H1 (cell line): Measurements from ENCODE around the gene EWSR1. TPM values are rescaled to one million over a fixed set of nuclear protein-coding genes. Genes with fewer than 3 reads are reported as not detected.

Source experiments
- CTCF ChIA-PET: fragments of 300-600 bp; sonication (Branson Sonifier 250); formaldehyde crosslinking; loops from one replicate; lab custom pipeline; 2021; ENCODE audit not compliant: partially characterized antibody; lab: Charles Lee
- POLR2A ChIA-PET: fragments of 300-600 bp; sonication (Branson Sonifier 250); formaldehyde crosslinking; loops from one replicate; lab custom pipeline; 2021; ENCODE audit warnings: inconsistent platforms; ENCODE audit not compliant: partially characterized antibody; lab: Charles Lee
- DNase-seq, 2 experiments: peaks; one replicate each; pipeline versions ENCODE4 v3.0.0 to v3.0.0-alpha.2; 2010 to 2022; ENCODE audit warnings: low spot score in 2 of 2, low read depth in 1 of 2, mixed read lengths in 1 of 2
- FAIRE-seq: peaks from 2 replicates; lab custom pipeline; 2011; peaks lifted over from hg19 to GRCh38; lab: Jason Lieb, UNC
- H2AFZ ChIP-seq: 2 replicates; pipeline ENCODE4 v1.8.1; 2012; ENCODE audit warnings: low read length, inconsistent platforms
- H2AK5ac ChIP-seq: 2 replicates; pipeline ENCODE4 v1.6.1; 2013; ENCODE audit warnings: low read depth, low read length
- H2BK120ac ChIP-seq: replicated peaks from 2 replicates; pipeline ENCODE3; 2013; ENCODE audit warnings: low read depth, low read length, inconsistent platforms
- H2BK12ac ChIP-seq: 2 replicates; pipeline ENCODE4 v1.6.1; 2013; ENCODE audit warnings: low read depth, low read length
- H2BK15ac ChIP-seq: 2 replicates; pipeline ENCODE4 v1.6.1; 2013; ENCODE audit warnings: low read length
- H2BK20ac ChIP-seq: 2 replicates; pipeline ENCODE4 v1.6.1; 2013; ENCODE audit warnings: low read length
- H2BK5ac ChIP-seq: 2 replicates; pipeline ENCODE4 v1.6.1; 2013; ENCODE audit warnings: low read depth, low read length
- H3K14ac ChIP-seq: 2 replicates; pipeline ENCODE4 v1.6.1; 2013; ENCODE audit warnings: inconsistent platforms; ENCODE audit not compliant: insufficient read length
- H3K18ac ChIP-seq: 2 replicates; pipeline ENCODE4 v1.6.1; 2013; ENCODE audit warnings: low read length; ENCODE audit errors: extremely low read depth
- H3K23ac ChIP-seq: 2 replicates; pipeline ENCODE4 v1.6.1; 2013; ENCODE audit warnings: inconsistent platforms; ENCODE audit not compliant: insufficient read length
- H3K23me2 ChIP-seq: 2 replicates; pipeline ENCODE4 v1.6.1; 2013; ENCODE audit warnings: low read depth, low read length
- H3K27ac ChIP-seq: 2 replicates; pipeline ENCODE4 v1.6.1; 2011; ENCODE audit warnings: low read depth, low read length, inconsistent platforms
- H3K27me3 ChIP-seq, 4 experiments: replicated peaks in 1 of 4; 1 replicate in 1 of 4; 2 replicates in 3 of 4; pipeline versions ENCODE4 v1.6.1 to v1.8.1; 2011 to 2013; ENCODE audit warnings: low read length in 3 of 4, mild to moderate bottlenecking in 3 of 4, inconsistent platforms in 2 of 4, mixed read lengths in 2 of 4, moderate library complexity in 1 of 4; ENCODE audit not compliant: control insufficient read depth in 3 of 4, insufficient read depth in 3 of 4; ENCODE audit errors: extremely low read depth in 1 of 4
- H3K36me3 ChIP-seq, 4 experiments: 2 replicates each; pipeline versions ENCODE4 v1.6.1 to v1.8.1; 2011 to 2013; ENCODE audit warnings: mild to moderate bottlenecking in 4 of 4, low read length in 3 of 4, moderate library complexity in 2 of 4, control low read depth in 1 of 4, inconsistent platforms in 1 of 4; ENCODE audit not compliant: insufficient read depth in 4 of 4, control insufficient read depth in 2 of 4
- H3K4ac ChIP-seq: replicated peaks from 2 replicates; pipeline ENCODE3; 2013; ENCODE audit warnings: low read length, low read depth, mixed read lengths, inconsistent platforms; ENCODE audit not compliant: insufficient read length
- H3K4me1 ChIP-seq, 4 experiments: replicated peaks in 1 of 4; 1 replicate in 1 of 4; 2 replicates in 3 of 4; pipeline versions ENCODE4 v1.6.1 to v1.8.1; 2011 to 2013; ENCODE audit warnings: low read length in 3 of 4, inconsistent platforms in 2 of 4, mixed read lengths in 1 of 4; ENCODE audit not compliant: insufficient read depth in 4 of 4, control insufficient read depth in 3 of 4
- H3K4me2 ChIP-seq, 2 experiments: 2 replicates each; pipeline versions ENCODE4 v1.6.1 to v1.8.1; 2011 to 2013; ENCODE audit warnings: low read depth in 2 of 2, low read length in 2 of 2, control low read depth in 1 of 2, inconsistent platforms in 1 of 2, mild to moderate bottlenecking in 1 of 2; ENCODE audit not compliant: insufficient read depth in 1 of 2
- H3K4me3 ChIP-seq, 4 experiments: fragments of 200-600, 300-600 bp in 1 of 4; sonication (generic), shearing (Covaris generic), sonication (Bioruptor Twin) in 1 of 4; 2 replicates each; pipeline versions ENCODE4 v1.5.1 to v1.8.1; 2011 to 2016; ENCODE audit warnings: low read length in 4 of 4, low read depth in 3 of 4, control low read depth in 2 of 4, inconsistent platforms in 2 of 4, mild to moderate bottlenecking in 2 of 4, mixed read lengths in 1 of 4, moderate library complexity in 1 of 4; ENCODE audit not compliant: insufficient read depth in 2 of 4; ENCODE audit errors: extremely low read depth in 1 of 4
- H3K56ac ChIP-seq: replicated peaks from 2 replicates; pipeline ENCODE3; 2013; ENCODE audit warnings: low read depth, mild to moderate bottlenecking, mixed read lengths, low read length, inconsistent platforms; ENCODE audit not compliant: insufficient read length
- H3K79me1 ChIP-seq: 2 replicates; pipeline ENCODE4 v1.6.1; 2013; ENCODE audit warnings: low read depth, low read length, control low read depth
- H3K79me2 ChIP-seq, 2 experiments: 2 replicates each; pipeline versions ENCODE4 v1.6.1 to v1.8.1; 2012 to 2013; ENCODE audit warnings: low read length in 2 of 2, mild to moderate bottlenecking in 2 of 2, inconsistent platforms in 1 of 2; ENCODE audit not compliant: insufficient read depth in 2 of 2, control insufficient read depth in 1 of 2
- H3K9ac ChIP-seq, 4 experiments: replicated peaks in 1 of 4; 1 replicate in 1 of 4; 2 replicates in 3 of 4; pipeline versions ENCODE4 v1.6.1 to v1.8.1; 2011 to 2013; ENCODE audit warnings: low read depth in 3 of 4, low read length in 3 of 4, control low read depth in 2 of 4, mild to moderate bottlenecking in 2 of 4, moderate library complexity in 2 of 4, inconsistent platforms in 1 of 4; ENCODE audit errors: extremely low read depth in 1 of 4
- H3K9me3 ChIP-seq, 2 experiments: 2 replicates each; pipeline versions ENCODE4 v1.6.1 to v1.8.1; 2012 to 2013; ENCODE audit warnings: mild to moderate bottlenecking in 2 of 2, moderate library complexity in 2 of 2, control low read depth in 1 of 2, inconsistent platforms in 1 of 2, low read depth in 1 of 2, low read length in 1 of 2, mixed read lengths in 1 of 2; ENCODE audit not compliant: insufficient read depth in 2 of 2
- H4K20me1 ChIP-seq, 2 experiments: replicated peaks in 1 of 2; 2 replicates each; pipeline versions ENCODE3 to v1.8.1; 2011 to 2013; ENCODE audit warnings: inconsistent platforms in 2 of 2, low read length in 2 of 2, mild to moderate bottlenecking in 1 of 2; ENCODE audit not compliant: insufficient read depth in 2 of 2, control insufficient read depth in 1 of 2
- H4K5ac ChIP-seq: 2 replicates; pipeline ENCODE4 v1.6.1; 2013; ENCODE audit warnings: low read length, low read depth, mixed read lengths, inconsistent platforms; ENCODE audit not compliant: insufficient read length
- H4K8ac ChIP-seq: 2 replicates; pipeline ENCODE4 v1.8.0; 2013; ENCODE audit warnings: mild to moderate bottlenecking, moderate library complexity, low read length, inconsistent platforms; ENCODE audit not compliant: insufficient read depth; ENCODE audit errors: extremely low read depth
- H4K91ac ChIP-seq: replicated peaks from 2 replicates; pipeline ENCODE3; 2013; ENCODE audit warnings: low read length, mixed read lengths, inconsistent platforms; ENCODE audit not compliant: insufficient read length
- CHD2 ChIP-seq: IDR thresholded peaks from 2 replicates; pipeline ENCODE4 v1.6.1; 2012; ENCODE audit warnings: low read length, improper control_type of control experiment
- CTBP2 ChIP-seq: IDR thresholded peaks from 2 replicates; pipeline ENCODE4 v1.7.0; 2011; ENCODE audit warnings: borderline replicate concordance, mild to moderate bottlenecking, moderate library complexity, mixed read lengths, low read length; ENCODE audit not compliant: insufficient read depth, insufficient read length
- EGR1 ChIP-seq: IDR thresholded peaks from 2 replicates; pipeline ENCODE4 v1.6.1; 2011; ENCODE audit warnings: low read depth, low read length, borderline replicate concordance
- PHF8 ChIP-seq: fragments of 200-600 bp; sonication (generic); conservative IDR thresholded peaks from 2 replicates; pipeline ENCODE4 v1.7.1; 2012; ENCODE audit warnings: low read depth, mild to moderate bottlenecking, inconsistent platforms, low read length, moderate library complexity
- SIN3A ChIP-seq, 2 experiments: IDR thresholded peaks in 1 of 2; conservative IDR thresholded peaks in 1 of 2; 2 replicates each; pipeline ENCODE4 v1.6.1; 2011 to 2012; ENCODE audit warnings: low read length in 2 of 2, improper control_type of control experiment in 1 of 2, low read depth in 1 of 2, mild to moderate bottlenecking in 1 of 2
- TAF7 ChIP-seq: optimal IDR thresholded peaks from 2 replicates; pipeline ENCODE3; 2011; ENCODE audit warnings: low read depth, mild to moderate bottlenecking, inconsistent platforms, low read length, moderate library complexity, borderline replicate concordance
- WGBS, 2 experiments: shearing (Covaris generic) in 1 of 2; methylation state at CpG; one replicate each; pipeline versions ENCODE4 v1.1.6 to v1.1.7; 2013 to 2015; ENCODE audit warnings: low lambda C conversion rate in 2 of 2, mixed read lengths in 2 of 2, inconsistent platforms in 1 of 2, low coverage in 1 of 2, missing lambda C conversion rate in 1 of 2; ENCODE audit not compliant: insufficient replicate concordance in 2 of 2, insufficient coverage in 1 of 2, insufficient read length in 1 of 2; ENCODE audit errors: extremely low coverage in 1 of 2, missing lambda C conversion rate in 1 of 2; 5-methylcytosine and 5-hydroxymethylcytosine counted together
- polyA plus RNA-seq, 7 experiments: library from polyadenylated mRNA; depleted of rRNA in 3 of 7; stranded (reverse) in 5 of 7; unstranded in 2 of 7; fragments of >200 nt in 5 of 7; fragments of 200-250 nt in 2 of 7; gene quantifications; 1 replicate in 5 of 7; 2 replicates in 1 of 7; 4 replicates in 1 of 7; pipeline versions ENCODE4 v1.2.1 to v1.2.3, GENCODE V29; 2011 to 2013; ENCODE audit warnings: missing spikeins in 2 of 7, mixed read lengths in 2 of 7
- total RNA-seq: library from RNA; stranded (reverse); fragmentation: NEBNext Ultra II Directional; extraction: Animal tissue kit (Norgen Biotek cat#: 25700); gene quantifications from 2 replicates; pipeline ENCODE4 v1.2.1, GENCODE V29; 2021
- TF ChIP-seq, protein P1 (sequence below): IDR thresholded peaks from 2 replicates; pipeline ENCODE4 v1.6.1; 2011; ENCODE audit warnings: low read depth, mild to moderate bottlenecking, low read length; ENCODE audit not compliant: insufficient read depth

EWSR1 gene
- total and polyA plus RNA-seq, 2 of the 8 experiments (the other 6 are each of a cell fraction or from before 2014, with no cell fraction given): 387 to 930 TPM

DNA sequence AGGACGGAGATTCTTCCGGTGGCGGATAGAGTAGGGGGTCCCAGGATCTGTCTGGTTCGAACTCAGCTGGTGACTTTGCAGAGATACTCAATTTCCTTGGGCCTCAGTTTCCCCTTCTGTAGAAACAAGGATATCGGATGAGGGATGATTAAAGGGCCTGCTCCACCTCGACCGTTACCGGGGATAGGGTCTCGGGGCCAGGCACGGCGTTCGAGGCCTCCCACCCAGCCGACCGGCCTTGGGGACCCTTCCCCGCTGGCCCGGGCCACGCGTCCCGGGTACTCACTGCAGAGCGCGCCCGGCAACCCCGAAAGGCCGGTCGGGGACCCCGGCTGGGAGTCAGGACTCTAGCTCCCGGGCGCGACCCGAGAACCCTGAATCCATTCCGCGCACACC is 608 bp upstream of the EWSR1 start:
- Histone ChIP-seq H2AK5ac (no peak overlapping the region), H3K56ac (peak overlapping the region; percentile 99), H2BK15ac (peak overlapping the region; percentile 95; the same call in 1 of the 2 replicates), H3K36me3 (peaks cover 12 to 59% (median 21%) of the 10 kb centered on the region in 4 experiments), H3K23me2 (peaks cover 18% of the 10 kb centered on the region), H3K14ac (no peak overlapping the region), H3K79me2 (peaks cover 38 to 61% of the 10 kb centered on the region in 2 experiments), H3K9ac (peak overlapping the region; percentile 94 to 100 (median 100)), H3K23ac (no peak overlapping the region), H4K8ac (peak overlapping the region; percentile 100), H3K27me3 (no peaks in the 10 kb centered on the region), H3K18ac (peak overlapping the region; percentile 89), H3K79me1 (peaks cover 8% of the 10 kb centered on the region), H3K27ac (peak overlapping the region; percentile 100), H2BK20ac (no peak overlapping the region), H4K5ac (peak overlapping the region; percentile 77), H3K4me1 (peaks cover 6 to 19% (median 11%) of the 10 kb centered on the region in 4 experiments; a peak in 6 of 7 replicates), H3K4me3 (peak overlapping the region; percentile 80 to 96 (median 95)), H2AFZ (no peak overlapping the region), H2BK12ac (peak overlapping the region; percentile 60), H2BK5ac (peak overlapping the region; percentile 100), H2BK120ac (no peak overlapping the region), H4K91ac (peak overlapping the region; percentile 81), H3K9me3 (no peaks in the 10 kb centered on the region), H3K4ac (peak overlapping the region; percentile 11), H4K20me1 (peaks cover 27 to 28% of the 10 kb centered on the region in 2 experiments), H3K4me2 (peak overlapping the region; percentile 73 to 80)
- WGBS, 2 experiments: 1% methylated on average over 27 of the region's 32 CpGs; no CpG with 5 or more reads in 1 of the 2 experiments
- DNase-seq (no peak), FAIRE-seq (no peak)
- ChIA-PET CTCF (interaction anchor here (1.1 to 4.4 kb wide), 2 partner anchors 22 to 155 kb away, joined by 3 to 17 read pairs; no protein-coding TSS in a partner anchor), POLR2A (interaction anchor here (0.6 to 21.4 kb wide), 16 partner anchors 8 to 499 kb away, joined by 3 to 436 read pairs (median 6); partner anchors contain the start of genes EMID1, GAS2L1 and XBP1)
- TF ChIP-seq EGR1 (0 out of 2 replicates have a peak, but pooled peaks have one; percentile 20), TAF7 (peak; percentile 16), CHD2 (no peak), SIN3A (conservative IDR thresholded peaks at IDR 0.05 in 1 of 2, IDR thresholded peaks at IDR 0.05 in 1 of 2; ENCODE audit: low read depth in 1 of 2, low read length in 2 of 2) (peak in 1 of 2 experiments; percentile 34; a peak in 1 of 4 replicates), CTBP2 (no peak), PHF8 (peak; percentile 73)
- TF ChIP-seq, protein P1, sequence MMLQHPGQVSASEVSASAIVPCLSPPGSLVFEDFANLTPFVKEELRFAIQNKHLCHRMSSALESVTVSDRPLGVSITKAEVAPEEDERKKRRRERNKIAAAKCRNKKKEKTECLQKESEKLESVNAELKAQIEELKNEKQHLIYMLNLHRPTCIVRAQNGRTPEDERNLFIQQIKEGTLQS: no peak
